SH-SY5Y (cell line): ENCODE data around the gene GULP1.

Source experiments
- GATA2 ChIP-seq: IDR thresholded peaks from 2 replicates; pipeline ENCODE4 v1.6.1; 2011; ENCODE audit warnings: mild to moderate bottlenecking, low read depth, low read length
- GATA3 ChIP-seq: IDR thresholded peaks from 2 replicates; pipeline ENCODE4 v1.6.1; 2011; ENCODE audit warnings: low read depth, mild to moderate bottlenecking, low read length, moderate library complexity

DNA sequence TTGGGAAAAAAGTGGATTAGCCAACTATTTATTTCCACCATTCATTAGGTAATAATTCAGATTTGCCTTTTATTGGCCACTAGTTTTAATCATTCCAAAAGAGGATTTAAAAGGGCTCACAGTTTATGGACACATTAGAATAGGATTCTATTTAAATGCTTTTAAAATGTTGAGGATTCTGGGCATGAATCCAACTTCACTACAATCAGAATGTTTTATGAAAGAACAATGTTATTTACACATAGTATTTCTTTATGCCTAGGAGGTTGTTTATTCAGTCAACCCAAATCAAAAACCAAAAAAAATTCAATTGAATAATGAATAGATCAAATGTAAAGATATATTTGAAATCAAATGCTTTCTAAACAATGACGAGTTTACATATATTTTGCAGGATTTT, 232.2 kb downstream of the GULP1 start:
- TF ChIP-seq GATA2 (no peak), GATA3 (no peak)
